ENCODE measurements around the gene NAPB. TPM values are rescaled to one million over a fixed set of nuclear protein-coding genes. Genes with fewer than 3 reads are reported as not detected.

NAPB gene
- total RNA-seq, 4 donors from 2014 or later, result 4.0 to 20.5 (median 12.0) TPM

GRCh38 chr20:23366384-23366783 is 54.9 kb downstream of the NAPB start:
- TF ChIP-seq CTCF (IDR thresholded peaks at IDR 0.05) (no peak), POLR2A (IDR thresholded peaks at IDR 0.05) (no peak), EP300 (IDR thresholded peaks at IDR 0.05; ENCODE audit: low read depth) (no peak), POLR2AphosphoS5 (IDR thresholded peaks at IDR 0.05) (no peak)
- H3K36me3 ChIP-seq, result peaks cover 0 to 15% (median 5%) of the 10 kb centered on the region in 4 donors
- H3K27me3 ChIP-seq, result no peaks in the 10 kb centered on the region
- H3K4me3 ChIP-seq, result no peak overlapping the region
- H3K27ac ChIP-seq, result peak overlapping the region in 1 of 4 donors; percentile 9
- H3K4me1 ChIP-seq, result peaks cover 11 to 35% (median 18%) of the 10 kb centered on the region in 4 donors
- DNase-seq, result no peak
- in situ Hi-C loops (cut with MboI; ENCODE audit: low pct_ligation_motif_present in 1 of 4, low pct_unique_long_range_greater_than_20kb in 1 of 4, low sequenced_read_pairs in 3 of 4), result no loop called here
- intact Hi-C loops (cut with DNase I; ENCODE audit: low total_unique reads), result loop anchor here (5.0 to 10.0 kb wide), 3 partner anchors 48 to 1499 kb away; no protein-coding TSS in a partner anchor
- no peaks in the 10 kb centered on the region for H3K9me3 ChIP-seq
- 27 to 51% methylated on average over 1 of the region's 1 CpG for WGBS, 2 donors (ENCODE audit: low coverage in 1 of 2)

GRCh38 chr20:23365390-23366165 is 55.7 kb downstream of the NAPB start:
- Histone ChIP-seq H3K27me3 (no peaks in the 10 kb centered on the region), H3K36me3 (peaks cover 0 to 10% (median 3%) of the 10 kb centered on the region in 4 donors), H3K4me1 (peaks cover 11 to 43% (median 26%) of the 10 kb centered on the region in 4 donors), H3K4me3 (no peak overlapping the region), H3K27ac (peak overlapping the region in 1 of 4 donors; percentile 9), H3K9me3 (no peaks in the 10 kb centered on the region)
- intact Hi-C loops (cut with DNase I; ENCODE audit: low total_unique reads) (loop anchor here (5.0 to 10.0 kb wide), 3 partner anchors 49 to 1498 kb away; no protein-coding TSS in a partner anchor), in situ Hi-C loops (cut with MboI; ENCODE audit: low pct_ligation_motif_present in 1 of 4, low pct_unique_long_range_greater_than_20kb in 1 of 4, low sequenced_read_pairs in 3 of 4) (no loop called here)
- TF ChIP-seq POLR2A (IDR thresholded peaks at IDR 0.05) (no peak), CTCF (IDR thresholded peaks at IDR 0.05) (no peak), POLR2AphosphoS5 (IDR thresholded peaks at IDR 0.05) (no peak), EP300 (IDR thresholded peaks at IDR 0.05; ENCODE audit: low read depth) (no peak)
- 91 to 92% methylated on average over 2 to 64 of the region's 65 CpGs for WGBS, 2 donors (ENCODE audit: low coverage in 1 of 2)
- DNase-seq, result no peak

- peak overlapping the region; percentile 98 to 100 (median 99) for H3K27ac ChIP-seq
- H3K4me3 ChIP-seq, result peak overlapping the region in 1 of 4 donors; percentile 83
- no peaks in the 10 kb centered on the region for H3K27me3 ChIP-seq
- 62 to 87% methylated on average over 3 to 4 of the region's 4 CpGs for WGBS, 2 donors (ENCODE audit: low coverage in 1 of 2)
- peaks cover 15 to 61% (median 40%) of the 10 kb centered on the region in 4 donors for H3K4me1 ChIP-seq
- TF ChIP-seq POLR2AphosphoS5 (IDR thresholded peaks at IDR 0.05), result no peak
- TF ChIP-seq POLR2A (IDR thresholded peaks at IDR 0.05), result no peak
- peaks cover 0 to 4% (median 0%) of the 10 kb centered on the region in 4 donors for H3K36me3 ChIP-seq
- intact Hi-C loops (cut with DNase I; ENCODE audit: low total_unique reads), result loop anchor here (10.0 kb wide), 1 partner anchor 52 kb away; no protein-coding TSS in a partner anchor
- in situ Hi-C loops (cut with MboI; ENCODE audit: low pct_ligation_motif_present in 1 of 4, low pct_unique_long_range_greater_than_20kb in 1 of 4, low sequenced_read_pairs in 3 of 4), result no loop called here
- H3K9me3 ChIP-seq, result no peaks in the 10 kb centered on the region
- DNase-seq, result no peak
Measured at GRCh38 chr20:23363257-23363649, 58.0 kb downstream of the NAPB start.

- peak in 1 of 5 experiments; percentile 5 for TF ChIP-seq CTCF (IDR thresholded peaks at IDR 0.05)
- TF ChIP-seq POLR2A (IDR thresholded peaks at IDR 0.05), result peak; percentile 8
- TF ChIP-seq EP300 (IDR thresholded peaks at IDR 0.05; ENCODE audit: low read depth), result no peak
- no peak for TF ChIP-seq POLR2AphosphoS5 (IDR thresholded peaks at IDR 0.05)
- intact Hi-C loops (cut with DNase I; ENCODE audit: low total_unique reads), result loop anchor here (10.0 kb wide), 1 partner anchor 52 kb away; no protein-coding TSS in a partner anchor
- DNase-seq, result peak; percentile 45
- Histone ChIP-seq H3K9me3 (no peaks in the 10 kb centered on the region), H3K36me3 (peaks cover 0 to 4% (median 0%) of the 10 kb centered on the region in 4 donors), H3K27ac (peak overlapping the region; percentile 98 to 100 (median 99)), H3K4me1 (peaks cover 15 to 61% (median 40%) of the 10 kb centered on the region in 4 donors), H3K27me3 (no peaks in the 10 kb centered on the region), H3K4me3 (peak overlapping the region; percentile 74 to 91 (median 82))
- WGBS, 2 donors (ENCODE audit: low coverage in 1 of 2), result 6 to 57% methylated on average over 4 to 50 of the region's 50 CpGs
- in situ Hi-C loops (cut with MboI; ENCODE audit: low pct_ligation_motif_present in 1 of 4, low pct_unique_long_range_greater_than_20kb in 1 of 4, low sequenced_read_pairs in 3 of 4), result no loop called here
Measured at GRCh38 chr20:23362392-23363256, 58.7 kb downstream of the NAPB start.

All from transverse colon (tissue), 4 donors.